ENCODE results near the gene MBOAT1. TPM values are rescaled to one million over a fixed set of nuclear protein-coding genes. Genes with fewer than 3 reads are reported as not detected.

The MBOAT1 gene
- polyA plus RNA-seq, 1 experiment = 2.7 TPM

- TF ChIP-seq CTCF (IDR thresholded peaks at IDR 0.05; ENCODE audit: insufficient read depth, low read depth, low read length) = no peak
- H3K36me3 ChIP-seq (ENCODE audit: control insufficient read depth, insufficient read depth, low read length) = no peaks in the 10 kb centered on the region
- no peaks in the 10 kb centered on the region for H3K27me3 ChIP-seq (ENCODE audit: control insufficient read depth, insufficient read depth, low read length)
- no peak for DNase-seq (ENCODE audit: low read depth)
- no peak overlapping the region for H3K4me3 ChIP-seq (ENCODE audit: low read depth, low read length)
- ChIA-PET CTCF (interaction anchor here (1.7 to 3.6 kb wide), 2 partner anchors 9 kb away, joined by 9 to 23 read pairs; no protein-coding TSS in a partner anchor), POLR2A (no interaction called here)
These were observed 94.8 kb downstream of the MBOAT1 start for GRCh38 chr6:20117474-20117873.

- DNase-seq (ENCODE audit: low read depth) = no peak
- H3K4me3 ChIP-seq (ENCODE audit: low read depth, low read length) = no peak overlapping the region
- no peaks in the 10 kb centered on the region for H3K27me3 ChIP-seq (ENCODE audit: control insufficient read depth, insufficient read depth, low read length)
- POLR2A ChIA-PET = no interaction called here
- TF ChIP-seq CTCF (IDR thresholded peaks at IDR 0.05; ENCODE audit: insufficient read depth, low read depth, low read length) = no peak
- CTCF ChIA-PET = interaction anchor here (3.6 kb wide), 1 partner anchor 10 kb away, joined by 23 read pairs; no protein-coding TSS in a partner anchor
- no peaks in the 10 kb centered on the region for H3K36me3 ChIP-seq (ENCODE audit: control insufficient read depth, insufficient read depth, low read length)
These were observed 95.5 kb downstream of the MBOAT1 start for GRCh38 chr6:20116792-20117191.

GRCh38 chr6:20115246-20115980 lies 96.9 kb downstream of the MBOAT1 start:
- H3K4me3 ChIP-seq (ENCODE audit: low read depth, low read length) = no peak overlapping the region
- no peak for DNase-seq (ENCODE audit: low read depth)
- CTCF ChIA-PET = interaction anchor here (0.9 to 3.6 kb wide), 3 partner anchors 11 to 25 kb away, joined by 3 to 23 read pairs (median 3); no protein-coding TSS in a partner anchor
- TF ChIP-seq CTCF (IDR thresholded peaks at IDR 0.05; ENCODE audit: insufficient read depth, low read depth, low read length) = no peak
- no peaks in the 10 kb centered on the region for H3K27me3 ChIP-seq (ENCODE audit: control insufficient read depth, insufficient read depth, low read length)
- H3K36me3 ChIP-seq (ENCODE audit: control insufficient read depth, insufficient read depth, low read length) = no peaks in the 10 kb centered on the region
- POLR2A ChIA-PET = no interaction called here

GRCh38 chr6:20113649-20114224 lies 98.5 kb downstream of the MBOAT1 start:
- Histone ChIP-seq H3K36me3 (ENCODE audit: control insufficient read depth, insufficient read depth, low read length) (no peaks in the 10 kb centered on the region; the same call in 1 of the 2 replicates), H3K27me3 (ENCODE audit: control insufficient read depth, insufficient read depth, low read length) (no peaks in the 10 kb centered on the region), H3K4me3 (ENCODE audit: low read depth, low read length) (no peak overlapping the region)
- no peak for DNase-seq (ENCODE audit: low read depth)
- ChIA-PET POLR2A (no interaction called here), CTCF (interaction anchor here (3.6 kb wide), 1 partner anchor 13 kb away, joined by 23 read pairs; no protein-coding TSS in a partner anchor)
- no peak for TF ChIP-seq CTCF (IDR thresholded peaks at IDR 0.05; ENCODE audit: insufficient read depth, low read depth, low read length)

GRCh38 chr6:20112841-20113240 lies 99.4 kb downstream of the MBOAT1 start:
- Histone ChIP-seq H3K4me3 (ENCODE audit: low read depth, low read length) (no peak overlapping the region), H3K27me3 (ENCODE audit: control insufficient read depth, insufficient read depth, low read length) (no peaks in the 10 kb centered on the region), H3K36me3 (ENCODE audit: control insufficient read depth, insufficient read depth, low read length) (no peaks in the 10 kb centered on the region; the same call in 1 of the 2 replicates)
- no peak for TF ChIP-seq CTCF (IDR thresholded peaks at IDR 0.05; ENCODE audit: insufficient read depth, low read depth, low read length)
- no peak for DNase-seq (ENCODE audit: low read depth)
- ChIA-PET POLR2A (no interaction called here), CTCF (interaction anchor here (1.3 kb wide), 1 partner anchor 14 kb away, joined by 5 read pairs; no protein-coding TSS in a partner anchor)

Data from BJ (cell line).